ENCODE results near the gene FBXO28. TPM values are rescaled to one million over a fixed set of nuclear protein-coding genes. Genes with fewer than 3 reads are reported as not detected.

The FBXO28 gene
- total and polyA plus RNA-seq, 10 of the 15 experiments (the other 5 are each of a cell fraction or from before 2014, with no cell fraction given) = 4.3 to 23.2 (median 18.4) TPM

DNA sequence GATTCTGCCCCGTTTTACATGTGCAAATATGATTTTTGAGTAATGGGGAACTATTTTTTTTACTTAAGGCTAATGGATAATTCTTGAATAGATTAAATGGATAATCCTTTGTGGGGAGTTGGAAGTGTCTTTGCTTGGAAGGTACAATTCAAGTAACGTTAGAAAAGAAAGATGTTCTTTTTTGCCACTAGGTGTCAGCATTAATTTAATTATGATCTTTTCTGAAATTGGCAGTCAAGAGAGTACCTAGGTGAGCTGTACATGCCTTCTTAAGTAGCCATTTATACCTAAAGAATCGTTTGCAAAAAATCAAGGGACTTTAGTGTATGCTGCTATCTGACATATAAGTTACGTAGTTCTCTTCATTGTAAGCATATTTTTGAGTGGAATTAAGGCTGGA is 2.2 kb downstream of the FBXO28 start (continued):
- TF ChIP-seq, protein P1, sequence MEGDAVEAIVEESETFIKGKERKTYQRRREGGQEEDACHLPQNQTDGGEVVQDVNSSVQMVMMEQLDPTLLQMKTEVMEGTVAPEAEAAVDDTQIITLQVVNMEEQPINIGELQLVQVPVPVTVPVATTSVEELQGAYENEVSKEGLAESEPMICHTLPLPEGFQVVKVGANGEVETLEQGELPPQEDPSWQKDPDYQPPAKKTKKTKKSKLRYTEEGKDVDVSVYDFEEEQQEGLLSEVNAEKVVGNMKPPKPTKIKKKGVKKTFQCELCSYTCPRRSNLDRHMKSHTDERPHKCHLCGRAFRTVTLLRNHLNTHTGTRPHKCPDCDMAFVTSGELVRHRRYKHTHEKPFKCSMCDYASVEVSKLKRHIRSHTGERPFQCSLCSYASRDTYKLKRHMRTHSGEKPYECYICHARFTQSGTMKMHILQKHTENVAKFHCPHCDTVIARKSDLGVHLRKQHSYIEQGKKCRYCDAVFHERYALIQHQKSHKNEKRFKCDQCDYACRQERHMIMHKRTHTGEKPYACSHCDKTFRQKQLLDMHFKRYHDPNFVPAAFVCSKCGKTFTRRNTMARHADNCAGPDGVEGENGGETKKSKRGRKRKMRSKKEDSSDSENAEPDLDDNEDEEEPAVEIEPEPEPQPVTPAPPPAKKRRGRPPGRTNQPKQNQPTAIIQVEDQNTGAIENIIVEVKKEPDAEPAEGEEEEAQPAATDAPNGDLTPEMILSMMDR (IDR thresholded peaks at IDR 0.05 in 2 of 3, conservative IDR thresholded peaks at IDR 0.05 in 1 of 3; ENCODE audit: control insufficient read depth in 2 of 3, extremely low read depth in 1 of 3, insufficient read depth in 1 of 3, low read depth in 3 of 3, low read length in 3 of 3) = peak; percentile 15 to 62 (median 39); a peak in 4 of 6 replicates

DNA sequence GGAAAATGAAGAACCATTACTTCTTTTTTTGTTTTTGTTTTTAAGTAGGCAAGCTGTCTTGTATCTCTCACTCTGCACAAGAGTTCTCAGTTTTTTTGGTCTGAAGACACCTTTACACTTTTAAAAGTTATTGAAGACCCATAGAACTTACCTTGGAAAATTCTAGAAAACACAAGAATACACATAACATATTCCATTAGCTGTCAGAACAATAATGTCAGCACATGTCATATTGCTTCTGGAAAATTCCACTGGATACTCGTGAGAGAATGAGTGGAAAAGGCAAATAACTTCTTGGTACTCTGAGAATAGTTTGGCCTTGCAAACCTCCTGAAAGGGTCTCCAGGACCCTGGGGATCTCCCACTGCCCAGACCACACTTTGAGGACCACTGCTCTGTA is 4.8 kb downstream of the FBXO28 start:
- ATAC-seq = no peak
- CTCF ChIA-PET = interaction anchor here (1.0 to 4.8 kb wide), 5 partner anchors 51 to 804 kb away, joined by 3 to 98 read pairs (median 4); no protein-coding TSS in a partner anchor
- in situ Hi-C loops (cut with MboI) = loop anchor here (5.0 kb wide), 1 partner anchor 339 kb away; no protein-coding TSS in a partner anchor

More for the DNA sequence above, 4.8 kb downstream of the FBXO28 start:
- 56% methylated on average over 1 of the region's 1 CpG for WGBS (ENCODE audit: insufficient coverage, insufficient replicate concordance, low lambda C conversion rate, missing lambda C conversion rate)
- Histone ChIP-seq H3K4me2 (ENCODE audit: control insufficient read depth, insufficient read depth) (no peak overlapping the region), H3K36me3 (ENCODE audit: control insufficient read depth in 2 of 2, insufficient read depth in 2 of 2, low read length in 1 of 2) (peaks cover 0 to 3% of the 10 kb centered on the region in 2 experiments; a peak in 1 of 4 replicates), H2AFZ (ENCODE audit: control insufficient read depth, low read depth, low read length) (no peak overlapping the region), H4K20me1 (ENCODE audit: control insufficient read depth, insufficient read depth) (peaks cover 3% of the 10 kb centered on the region; the same call in 1 of the 2 replicates), H3K9me3 (replicated peaks; ENCODE audit: control insufficient read depth, insufficient read depth, low read length) (no peaks in the 10 kb centered on the region), H3K9ac (ENCODE audit: control insufficient read depth, insufficient read depth, low read length) (no peak overlapping the region), H3K27ac (ENCODE audit: control insufficient read depth, insufficient read depth) (no peak overlapping the region), H3K27me3 (replicated peaks in 1 of 2; ENCODE audit: control insufficient read depth in 2 of 2, insufficient read depth in 2 of 2, low read length in 1 of 2) (no peaks in the 10 kb centered on the region), H3K79me2 (ENCODE audit: control insufficient read depth, insufficient read depth, low read length) (peaks cover 52% of the 10 kb centered on the region), H3K4me1 (ENCODE audit: control insufficient read depth, insufficient read depth, low read length) (0 out of 2 replicates have a peak, but pooled peaks cover 2% of the 10 kb centered on the region), H3K4me3 (no peak overlapping the region)
- intact Hi-C loops (cut with micrococcal nuclease; ENCODE audit: unreplicated experiment) = no loop called here
- DNase-seq (ENCODE audit: low read depth, low spot score) (no peak), FAIRE-seq (no peak)
- TF ChIP-seq, protein P2, sequence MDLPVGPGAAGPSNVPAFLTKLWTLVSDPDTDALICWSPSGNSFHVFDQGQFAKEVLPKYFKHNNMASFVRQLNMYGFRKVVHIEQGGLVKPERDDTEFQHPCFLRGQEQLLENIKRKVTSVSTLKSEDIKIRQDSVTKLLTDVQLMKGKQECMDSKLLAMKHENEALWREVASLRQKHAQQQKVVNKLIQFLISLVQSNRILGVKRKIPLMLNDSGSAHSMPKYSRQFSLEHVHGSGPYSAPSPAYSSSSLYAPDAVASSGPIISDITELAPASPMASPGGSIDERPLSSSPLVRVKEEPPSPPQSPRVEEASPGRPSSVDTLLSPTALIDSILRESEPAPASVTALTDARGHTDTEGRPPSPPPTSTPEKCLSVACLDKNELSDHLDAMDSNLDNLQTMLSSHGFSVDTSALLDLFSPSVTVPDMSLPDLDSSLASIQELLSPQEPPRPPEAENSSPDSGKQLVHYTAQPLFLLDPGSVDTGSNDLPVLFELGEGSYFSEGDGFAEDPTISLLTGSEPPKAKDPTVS (IDR thresholded peaks at IDR 0.05; ENCODE audit: low read depth, low read length) = peak; percentile 97
- TF ChIP-seq JUND (IDR thresholded peaks at IDR 0.05; ENCODE audit: low read depth, low read length) = no peak
- TF ChIP-seq EGR1 (IDR thresholded peaks at IDR 0.05; ENCODE audit: borderline replicate concordance in 1 of 2, low read depth in 2 of 2, low read length in 2 of 2) = no peak
- no peak for TF ChIP-seq ZZZ3 (IDR thresholded peaks at IDR 0.05; ENCODE audit: control insufficient read depth, insufficient read length, low read depth)
- no peak for TF ChIP-seq NFXL1 (IDR thresholded peaks at IDR 0.05; ENCODE audit: borderline replicate concordance)
- ChIA-PET POLR2A (interaction anchor here (0.7 kb wide), 1 partner anchor 183 kb away, joined by 3 read pairs; no protein-coding TSS in a partner anchor), SMC1A (ENCODE audit: uncharacterized antibody, unreplicated experiment) (interaction anchor here (0.8 to 4.5 kb wide), 6 partner anchors 10 to 804 kb away, joined by 3 to 41 read pairs (median 4); no protein-coding TSS in a partner anchor), RAD21 (ENCODE audit: unreplicated experiment) (interaction anchor here (0.7 to 4.1 kb wide), 5 partner anchors 64 to 339 kb away, joined by 3 to 50 read pairs (median 12); partner anchors contain the start of genes DEGS1 and NVL)
- BruUV-seq (replicated peaks) = no TSS peak
